ENCODE results near the gene CENPP.

CENPP gene

DNA sequence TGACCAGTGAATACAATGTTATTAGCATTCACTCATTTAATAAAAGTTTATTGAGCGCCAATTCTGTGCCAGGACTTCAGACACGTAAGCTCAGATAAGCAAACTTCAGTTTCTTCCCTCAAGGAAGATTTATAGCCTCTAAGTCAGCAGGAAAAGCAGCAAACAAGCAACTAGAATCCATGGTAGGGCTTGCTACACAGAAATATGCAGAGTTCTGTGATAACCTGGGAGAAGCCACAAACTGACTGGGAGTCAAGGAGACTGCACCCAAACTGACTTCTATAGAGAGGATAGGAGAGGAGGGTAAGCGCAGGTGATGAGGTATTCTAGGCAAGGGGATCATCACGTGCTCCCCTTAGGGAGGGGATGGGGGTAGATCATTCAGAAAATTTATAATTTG is 80.1 kb downstream of the CENPP start:
- no peak for TF ChIP-seq RAD21 (IDR thresholded peaks at IDR 0.05; ENCODE audit: low read depth)

DNA sequence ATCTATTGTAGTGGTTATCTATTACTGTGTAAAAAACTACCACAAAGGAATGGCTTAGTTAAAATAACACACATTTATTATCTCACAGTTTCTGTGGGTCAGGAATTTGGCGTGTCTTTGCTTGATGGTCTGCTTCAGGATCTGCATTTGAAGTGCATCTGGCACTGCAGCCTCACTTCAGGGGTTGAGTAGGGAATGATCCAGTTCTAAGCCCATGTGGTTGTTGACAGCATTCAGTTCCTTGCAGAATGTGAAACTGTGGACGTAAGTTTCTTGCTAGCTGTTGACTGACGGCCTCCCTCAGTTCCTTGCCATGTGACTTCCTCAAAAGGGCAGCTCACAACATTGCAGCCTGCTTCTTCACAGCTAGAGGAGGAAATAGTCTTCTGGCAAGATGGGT is 80.7 kb downstream of the CENPP start:
- TF ChIP-seq, protein P1, sequence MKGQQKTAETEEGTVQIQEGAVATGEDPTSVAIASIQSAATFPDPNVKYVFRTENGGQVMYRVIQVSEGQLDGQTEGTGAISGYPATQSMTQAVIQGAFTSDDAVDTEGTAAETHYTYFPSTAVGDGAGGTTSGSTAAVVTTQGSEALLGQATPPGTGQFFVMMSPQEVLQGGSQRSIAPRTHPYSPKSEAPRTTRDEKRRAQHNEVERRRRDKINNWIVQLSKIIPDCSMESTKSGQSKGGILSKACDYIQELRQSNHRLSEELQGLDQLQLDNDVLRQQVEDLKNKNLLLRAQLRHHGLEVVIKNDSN (IDR thresholded peaks at IDR 0.05) = no peak
- TF ChIP-seq TCF12 (IDR thresholded peaks at IDR 0.05; ENCODE audit: low read depth) (no peak), ZBTB7A (IDR thresholded peaks at IDR 0.05; ENCODE audit: low read depth) (no peak)

DNA sequence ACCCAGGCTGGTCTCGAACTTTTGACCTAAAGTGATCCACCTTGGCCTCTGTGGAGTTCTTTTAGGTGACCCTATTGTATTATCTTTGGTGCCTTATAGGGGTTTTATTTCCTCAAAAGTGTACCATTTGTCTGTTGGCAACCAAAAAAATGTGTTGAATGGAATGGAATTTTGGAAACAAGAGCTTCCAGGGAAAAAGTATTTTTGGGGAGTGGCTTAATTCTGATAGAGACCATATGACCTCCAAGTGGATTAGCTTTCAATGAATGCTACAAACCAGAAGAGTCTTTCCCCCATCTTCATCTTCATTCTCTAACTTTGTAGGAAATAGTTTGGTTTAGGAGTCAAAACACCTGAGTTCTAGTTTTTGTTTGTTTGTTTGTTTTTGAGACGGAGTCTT is 82.1 kb downstream of the CENPP start:
- TF ChIP-seq, protein P2, sequence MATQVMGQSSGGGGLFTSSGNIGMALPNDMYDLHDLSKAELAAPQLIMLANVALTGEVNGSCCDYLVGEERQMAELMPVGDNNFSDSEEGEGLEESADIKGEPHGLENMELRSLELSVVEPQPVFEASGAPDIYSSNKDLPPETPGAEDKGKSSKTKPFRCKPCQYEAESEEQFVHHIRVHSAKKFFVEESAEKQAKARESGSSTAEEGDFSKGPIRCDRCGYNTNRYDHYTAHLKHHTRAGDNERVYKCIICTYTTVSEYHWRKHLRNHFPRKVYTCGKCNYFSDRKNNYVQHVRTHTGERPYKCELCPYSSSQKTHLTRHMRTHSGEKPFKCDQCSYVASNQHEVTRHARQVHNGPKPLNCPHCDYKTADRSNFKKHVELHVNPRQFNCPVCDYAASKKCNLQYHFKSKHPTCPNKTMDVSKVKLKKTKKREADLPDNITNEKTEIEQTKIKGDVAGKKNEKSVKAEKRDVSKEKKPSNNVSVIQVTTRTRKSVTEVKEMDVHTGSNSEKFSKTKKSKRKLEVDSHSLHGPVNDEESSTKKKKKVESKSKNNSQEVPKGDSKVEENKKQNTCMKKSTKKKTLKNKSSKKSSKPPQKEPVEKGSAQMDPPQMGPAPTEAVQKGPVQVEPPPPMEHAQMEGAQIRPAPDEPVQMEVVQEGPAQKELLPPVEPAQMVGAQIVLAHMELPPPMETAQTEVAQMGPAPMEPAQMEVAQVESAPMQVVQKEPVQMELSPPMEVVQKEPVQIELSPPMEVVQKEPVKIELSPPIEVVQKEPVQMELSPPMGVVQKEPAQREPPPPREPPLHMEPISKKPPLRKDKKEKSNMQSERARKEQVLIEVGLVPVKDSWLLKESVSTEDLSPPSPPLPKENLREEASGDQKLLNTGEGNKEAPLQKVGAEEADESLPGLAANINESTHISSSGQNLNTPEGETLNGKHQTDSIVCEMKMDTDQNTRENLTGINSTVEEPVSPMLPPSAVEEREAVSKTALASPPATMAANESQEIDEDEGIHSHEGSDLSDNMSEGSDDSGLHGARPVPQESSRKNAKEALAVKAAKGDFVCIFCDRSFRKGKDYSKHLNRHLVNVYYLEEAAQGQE (IDR thresholded peaks at IDR 0.05; ENCODE audit: low read depth) = no peak
- no peak for TF ChIP-seq NFIC (IDR thresholded peaks at IDR 0.05)
- no peak for TF ChIP-seq TEAD4 (IDR thresholded peaks at IDR 0.05)
- TF ChIP-seq TCF12 (IDR thresholded peaks at IDR 0.05; ENCODE audit: low read depth) = no peak
- TF ChIP-seq YY1 (IDR thresholded peaks at IDR 0.05; ENCODE audit: low read depth) = no peak
- no peak for TF ChIP-seq ZBTB7A (IDR thresholded peaks at IDR 0.05; ENCODE audit: low read depth)
- TF ChIP-seq FOXM1 (IDR thresholded peaks at IDR 0.05; ENCODE audit: borderline replicate concordance, low read depth) = no peak

DNA sequence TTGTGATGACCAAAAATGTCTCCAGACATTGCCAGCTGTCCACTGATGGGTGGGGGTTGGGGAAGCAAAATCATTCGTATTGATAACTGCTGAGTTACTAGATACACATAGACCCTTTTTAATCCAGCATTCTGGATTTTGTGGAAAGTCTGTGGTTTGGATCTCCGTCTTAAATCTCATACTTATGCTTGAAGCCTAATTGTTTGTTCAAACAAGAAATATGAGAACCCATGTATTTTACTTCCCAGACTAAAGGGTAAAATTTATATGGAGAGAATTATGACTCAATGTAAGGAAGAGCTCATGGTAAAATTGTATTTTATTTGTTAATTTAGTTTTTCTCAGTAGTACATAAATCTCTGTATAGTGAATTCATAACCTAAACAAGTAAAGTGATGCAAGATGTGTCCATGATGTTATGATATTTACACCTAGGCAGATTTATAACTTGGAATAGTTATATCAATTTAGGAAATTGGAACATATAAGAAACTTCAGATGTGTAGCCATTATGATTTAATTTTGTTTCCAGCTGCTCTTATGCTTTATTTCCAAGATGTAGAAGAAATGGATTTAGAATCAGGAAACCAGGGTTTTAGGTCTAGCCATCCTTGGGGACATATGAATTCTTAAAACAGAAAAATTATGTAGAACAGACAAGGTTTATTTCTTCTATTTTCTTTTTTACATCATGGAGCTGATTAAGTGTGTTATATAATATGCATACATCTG is 83.2 kb downstream of the CENPP start:
- no peak for TF ChIP-seq RAD21 (IDR thresholded peaks at IDR 0.05; ENCODE audit: low read depth)
- TF ChIP-seq EP300 (IDR thresholded peaks at IDR 0.05; ENCODE audit: borderline replicate concordance) = no peak
- no peak for TF ChIP-seq YY1 (IDR thresholded peaks at IDR 0.05; ENCODE audit: low read depth)
- no peak for TF ChIP-seq NFIC (IDR thresholded peaks at IDR 0.05)
- no peak for TF ChIP-seq TCF12 (IDR thresholded peaks at IDR 0.05; ENCODE audit: low read depth)
- TF ChIP-seq CEBPB (IDR thresholded peaks at IDR 0.05) = no peak
- TF ChIP-seq, protein P3, sequence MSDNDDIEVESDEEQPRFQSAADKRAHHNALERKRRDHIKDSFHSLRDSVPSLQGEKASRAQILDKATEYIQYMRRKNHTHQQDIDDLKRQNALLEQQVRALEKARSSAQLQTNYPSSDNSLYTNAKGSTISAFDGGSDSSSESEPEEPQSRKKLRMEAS (IDR thresholded peaks at IDR 0.05) = no peak
- TF ChIP-seq, protein P1 (IDR thresholded peaks at IDR 0.05) = no peak

DNA sequence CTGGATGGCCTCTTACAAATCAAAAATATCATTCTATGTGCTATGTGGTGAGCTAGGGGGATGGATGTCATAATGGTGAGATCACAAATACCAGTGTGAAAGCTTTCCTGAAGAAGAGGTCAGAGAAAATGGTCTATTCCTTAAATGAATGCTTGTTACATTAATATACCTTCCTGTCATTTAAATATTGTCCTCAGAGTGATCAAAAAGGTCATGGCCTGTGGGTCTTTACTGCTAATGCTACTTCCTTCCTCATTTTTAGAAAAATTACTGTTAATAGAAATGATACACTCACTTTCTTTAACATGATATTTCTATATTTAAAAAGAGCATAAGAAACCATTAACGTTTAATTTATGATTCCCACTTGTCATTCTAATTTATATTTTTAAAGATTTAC is 88.8 kb downstream of the CENPP start:
- TF ChIP-seq EGR1 (IDR thresholded peaks at IDR 0.05) (no peak), TCF12 (IDR thresholded peaks at IDR 0.05; ENCODE audit: low read depth) (no peak), CREB1 (IDR thresholded peaks at IDR 0.05; ENCODE audit: low read depth) (no peak), TAF1 (IDR thresholded peaks at IDR 0.05; ENCODE audit: low read depth) (no peak)
- TF ChIP-seq, protein P3 (IDR thresholded peaks at IDR 0.05) = no peak
- TF ChIP-seq, protein P1 (IDR thresholded peaks at IDR 0.05) = no peak

DNA sequence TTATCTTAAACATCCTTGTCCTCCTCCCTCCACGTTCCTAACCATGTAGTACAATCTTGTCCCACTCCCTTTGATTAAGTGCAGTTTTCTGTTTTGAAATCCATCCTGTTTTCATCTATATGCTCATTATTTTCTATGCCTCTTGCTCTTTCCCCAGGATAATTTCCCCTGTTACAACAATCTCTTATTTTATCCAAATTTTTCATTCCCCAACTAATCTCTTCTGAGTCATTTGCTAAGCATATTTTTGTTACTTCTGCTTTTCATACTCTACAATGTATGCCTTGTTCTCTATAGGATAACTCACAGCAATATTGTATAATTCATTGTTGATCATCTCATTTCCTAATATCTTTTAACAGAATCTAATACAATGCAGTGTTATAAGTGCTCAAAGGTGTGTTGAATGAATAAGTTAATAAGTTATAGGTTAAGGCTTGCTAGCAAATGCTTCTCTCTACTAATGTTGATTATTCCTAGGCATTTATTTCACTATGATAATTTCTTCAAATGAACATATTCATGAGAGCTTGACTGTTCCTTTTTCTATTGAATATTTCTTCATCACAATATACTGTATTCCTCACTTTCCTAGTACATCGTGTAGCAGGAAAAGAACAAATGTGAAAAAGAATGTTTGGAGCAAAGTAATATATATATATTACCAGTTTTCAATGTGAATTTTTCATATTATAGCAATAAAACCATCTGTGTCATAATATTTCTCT is 97.0 kb downstream of the CENPP start:
- TF ChIP-seq, protein P3 (IDR thresholded peaks at IDR 0.05) = no peak
- TF ChIP-seq FOXM1 (IDR thresholded peaks at IDR 0.05; ENCODE audit: borderline replicate concordance, low read depth) (no peak), TEAD4 (IDR thresholded peaks at IDR 0.05) (no peak), TAF1 (IDR thresholded peaks at IDR 0.05; ENCODE audit: low read depth) (no peak), RAD21 (IDR thresholded peaks at IDR 0.05; ENCODE audit: low read depth) (no peak), NFIC (IDR thresholded peaks at IDR 0.05) (no peak), CEBPB (IDR thresholded peaks at IDR 0.05) (no peak), EP300 (IDR thresholded peaks at IDR 0.05; ENCODE audit: borderline replicate concordance) (no peak), YY1 (IDR thresholded peaks at IDR 0.05; ENCODE audit: low read depth) (no peak), ZBTB7A (IDR thresholded peaks at IDR 0.05; ENCODE audit: low read depth) (no peak), CREB1 (IDR thresholded peaks at IDR 0.05; ENCODE audit: low read depth) (no peak), TCF12 (IDR thresholded peaks at IDR 0.05; ENCODE audit: low read depth) (no peak), EGR1 (IDR thresholded peaks at IDR 0.05) (no peak)
- TF ChIP-seq, protein P1 (IDR thresholded peaks at IDR 0.05) = no peak
- TF ChIP-seq, protein P2 (IDR thresholded peaks at IDR 0.05; ENCODE audit: low read depth) = no peak

Data from Ishikawa (cell line).